Spinal cord (tissue), 10 donors: ENCODE results near the gene FCRLB. TPM values are rescaled to one million over a fixed set of nuclear protein-coding genes. Genes with fewer than 3 reads are reported as not detected.
"Not testable (repeated sequence)": the region's sequence is repeated elsewhere in the genome, so short reads cannot be mapped to it uniquely, and the experiment has no call there.

Experiments used
- DNase-seq, 6 donors: peaks; one replicate each; pipeline versions ENCODE4 v3.0.0 to v3.0.0-alpha.2; 2013 to 2015; ENCODE audit warnings: low spot score in 6 of 6, low read depth in 4 of 6
- H3K27ac ChIP-seq: one replicate; pipeline ENCODE4 v1.5.1; 2013; ENCODE audit warnings: low read depth, low read length, control low read depth
- H3K27me3 ChIP-seq: one replicate; pipeline ENCODE4 v1.6.1; 2013; ENCODE audit warnings: low read length; ENCODE audit not compliant: control insufficient read depth, insufficient read depth
- H3K36me3 ChIP-seq: one replicate; pipeline ENCODE4 v1.6.1; 2013; ENCODE audit warnings: low read length; ENCODE audit not compliant: control insufficient read depth, insufficient read depth
- H3K4me1 ChIP-seq: one replicate; pipeline ENCODE4 v1.6.1; 2013; ENCODE audit warnings: low read length; ENCODE audit not compliant: control insufficient read depth, insufficient read depth
- H3K4me3 ChIP-seq: one replicate; pipeline ENCODE4 v1.5.1; 2013; ENCODE audit warnings: low read depth, low read length, control low read depth
- H3K9me3 ChIP-seq: one replicate; pipeline ENCODE4 v1.6.1; 2013; ENCODE audit warnings: low read length; ENCODE audit not compliant: control insufficient read depth, insufficient read depth
- WGBS: methylation state at CpG from one replicate; pipeline ENCODE4 v1.1.5; 2013; ENCODE audit warnings: missing lambda C conversion rate; ENCODE audit not compliant: insufficient coverage; 5-methylcytosine and 5-hydroxymethylcytosine counted together
- long read RNA-seq, 4 donors: transcript quantifications; one replicate each; lab custom pipeline, GENCODE V29; 2026
- polyA plus RNA-seq, 2 donors: library from polyadenylated mRNA; unstranded; fragments of 120-200 nt; gene quantifications; one replicate each; pipeline ENCODE4 v1.2.1, GENCODE V29; 2013; ENCODE audit not compliant: insufficient read length in 2 of 2
- total RNA-seq, 2 donors: library from RNA; depleted of rRNA in 1 of 2; stranded (reverse); fragments of 120-200 nt in 1 of 2; fragments of >200 nt in 1 of 2; gene quantifications; one replicate each; pipeline versions ENCODE4 v1.2.3 to v1.2.4, GENCODE V29; 2013 to 2014
- donor health status: healthy.

The FCRLB gene, protein sequence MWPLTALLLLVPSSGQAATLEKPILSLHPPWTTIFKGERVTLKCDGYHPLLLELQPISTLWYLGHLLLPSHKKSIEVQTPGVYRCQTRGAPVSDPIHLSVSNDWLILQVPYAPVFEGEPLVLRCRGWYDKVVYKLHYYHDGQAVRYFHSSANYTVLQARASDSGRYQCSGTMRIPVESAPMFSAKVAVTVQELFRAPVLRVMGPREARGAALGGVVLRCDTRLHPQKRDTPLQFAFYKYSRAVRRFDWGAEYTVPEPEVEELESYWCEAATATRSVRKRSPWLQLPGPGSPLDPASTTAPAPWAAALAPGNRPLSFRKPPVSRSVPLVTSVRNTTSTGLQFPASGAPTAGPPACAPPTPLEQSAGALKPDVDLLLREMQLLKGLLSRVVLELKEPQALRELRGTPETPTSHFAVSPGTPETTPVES
- 1 to 10 TPM in 1 of 2 donors, under 1 TPM in 1; 0.88 to 2.4 TPM for total RNA-seq
- polyA plus RNA-seq, result 1 to 10 TPM; 2.5 to 2.9 TPM
- long read RNA-seq, donor 1, result 0 reads
- long read RNA-seq, donor 2, partial matches to known transcripts, result 0 of 2 reads
- long read RNA-seq, donor 2, other reads (novel, unspliced or antisense), result 0 of 2 reads
- long read RNA-seq, donor 3, result 0 reads
- long read RNA-seq, donor 4, partial matches to known transcripts, result 0 of 1 reads
- long read RNA-seq, donor 4, other reads (novel, unspliced or antisense), result 0 of 1 reads

DNA sequence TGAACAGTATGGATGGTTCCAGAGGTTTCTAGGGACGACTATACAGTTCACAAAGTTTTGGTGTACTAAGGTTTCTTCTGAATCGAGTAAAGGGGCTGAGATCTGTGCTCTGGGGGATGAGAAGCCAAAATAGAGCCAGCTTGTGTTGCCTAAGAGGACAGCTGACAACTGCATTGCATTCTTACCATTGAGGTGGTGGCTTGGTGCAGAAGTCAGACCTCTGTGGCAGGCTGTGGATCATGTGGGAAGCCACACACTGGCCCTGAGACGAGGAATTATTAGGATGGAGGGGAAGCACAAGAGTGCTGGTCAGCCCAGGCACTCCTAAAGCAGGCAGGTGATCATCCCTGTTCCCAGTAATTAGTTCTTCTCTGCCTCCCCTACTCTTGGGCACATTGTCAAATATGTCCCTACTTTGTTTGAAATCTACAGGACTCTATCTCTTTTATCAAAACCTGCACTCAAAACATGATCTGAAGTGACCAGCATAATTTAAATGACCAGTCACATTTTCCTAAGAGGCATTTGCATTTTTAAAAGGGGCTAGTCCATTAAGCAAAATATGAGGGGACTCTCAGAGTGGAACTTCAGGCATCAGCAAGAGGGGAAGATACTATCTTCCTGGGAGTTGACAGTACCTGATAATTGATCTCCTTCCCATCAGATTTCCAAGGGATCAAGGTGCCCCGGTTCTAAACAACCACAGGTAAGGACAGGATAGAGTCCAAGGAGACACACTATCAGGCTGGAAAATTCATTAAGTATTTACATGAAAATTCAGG lies at the start of gene FCRLB:
TSS of gene FCRLB (plus strand) at position 589 of the 782 bp plus-strand sequence. CDS start 1,129 bp downstream, outside the sequence.
- peaks cover 4% of the 10 kb centered on the region for H3K27me3 ChIP-seq
- DNase-seq, result no peak
- H3K4me3 ChIP-seq, result no peak within 1 kb of the TSS
- H3K9me3 ChIP-seq, result no peaks in the 10 kb centered on the region
- no peak within 1 kb of the TSS for H3K27ac ChIP-seq
- H3K36me3 ChIP-seq, result no peaks in the 10 kb centered on the region
- peaks cover 11% of the 10 kb centered on the region for H3K4me1 ChIP-seq
- WGBS, result 100% methylated on average over 1 of the region's 4 CpGs

DNA sequence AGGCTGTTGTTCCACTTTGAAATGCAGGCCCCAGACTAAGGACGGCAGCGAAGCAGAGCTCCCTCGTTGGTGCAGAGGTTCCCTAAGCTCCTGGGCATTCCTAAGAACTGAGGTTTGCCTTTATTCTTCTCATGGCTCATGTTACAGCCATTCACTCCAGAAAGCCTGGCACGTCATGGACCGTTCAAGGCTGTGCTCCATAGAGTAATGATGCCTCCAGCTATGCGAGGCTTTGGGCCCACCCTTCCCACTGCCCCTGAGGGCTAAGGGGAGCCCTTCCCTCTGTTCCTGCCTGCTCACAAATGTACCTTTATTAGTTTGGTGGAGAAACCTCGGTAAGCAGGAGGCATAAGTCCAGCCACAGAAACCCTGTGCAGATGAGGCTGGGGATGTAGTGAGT lies 47.9 kb upstream of the FCRLB start:
- H3K27me3 ChIP-seq, H3K9me3 ChIP-seq, H3K36me3 ChIP-seq, H3K4me3 ChIP-seq, H3K27ac ChIP-seq, DNase-seq: not testable (repeated sequence)
- peaks cover 21% of the 10 kb centered on the region for H3K4me1 ChIP-seq
- no CpG with 5 or more reads among the region's 7 CpGs for WGBS

DNA sequence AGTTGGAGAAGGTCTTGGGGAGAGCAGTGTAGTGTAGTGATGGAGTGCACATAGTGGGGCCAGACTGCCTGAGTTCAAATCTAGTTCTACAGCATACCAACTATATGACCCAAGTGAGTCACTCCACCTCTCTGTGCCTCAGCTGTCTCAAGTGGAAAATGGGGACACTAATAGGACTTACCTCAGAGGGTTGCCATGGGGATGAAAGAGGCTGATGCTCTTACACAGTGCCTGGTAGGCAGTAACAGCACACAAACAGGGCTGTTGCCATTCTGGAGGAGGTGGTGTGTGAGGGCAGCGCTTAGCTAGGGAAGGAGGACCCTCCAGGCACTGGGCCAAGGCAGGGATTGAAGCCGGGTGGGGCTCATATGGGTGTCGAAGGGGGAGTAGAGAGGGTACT lies 46.9 kb upstream of the FCRLB start:
- H3K27ac ChIP-seq, H3K9me3 ChIP-seq, H3K4me3 ChIP-seq, H3K36me3 ChIP-seq, H3K27me3 ChIP-seq, DNase-seq: not testable (repeated sequence)
- WGBS, result no CpG with 5 or more reads among the region's 3 CpGs
- peaks cover 21% of the 10 kb centered on the region for H3K4me1 ChIP-seq

DNA sequence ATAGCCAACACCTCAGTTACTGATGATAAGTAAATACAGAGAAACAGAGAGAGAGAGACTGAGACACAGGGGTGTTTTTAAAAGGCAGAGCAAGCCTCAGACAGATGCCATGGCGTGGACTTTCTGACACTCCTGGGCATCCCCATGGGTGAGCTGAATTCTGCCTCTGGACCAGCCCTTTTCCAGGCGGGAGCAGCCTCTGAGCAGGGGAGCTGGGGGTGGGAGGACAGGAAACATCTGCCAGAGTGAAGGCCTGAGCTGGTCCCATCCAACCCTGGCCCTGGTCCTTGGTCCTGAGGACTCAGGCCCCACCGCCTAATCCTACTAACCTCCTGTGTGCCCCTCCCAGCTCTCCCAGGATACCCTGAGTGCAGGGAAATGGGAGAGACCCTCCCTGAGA lies 46.4 kb upstream of the FCRLB start:
- H3K9me3 ChIP-seq, DNase-seq, H3K36me3 ChIP-seq, H3K27me3 ChIP-seq, H3K27ac ChIP-seq, H3K4me3 ChIP-seq: not testable (repeated sequence)
- 89% methylated on average over 1 of the region's 3 CpGs for WGBS
- peaks cover 21% of the 10 kb centered on the region for H3K4me1 ChIP-seq

DNA sequence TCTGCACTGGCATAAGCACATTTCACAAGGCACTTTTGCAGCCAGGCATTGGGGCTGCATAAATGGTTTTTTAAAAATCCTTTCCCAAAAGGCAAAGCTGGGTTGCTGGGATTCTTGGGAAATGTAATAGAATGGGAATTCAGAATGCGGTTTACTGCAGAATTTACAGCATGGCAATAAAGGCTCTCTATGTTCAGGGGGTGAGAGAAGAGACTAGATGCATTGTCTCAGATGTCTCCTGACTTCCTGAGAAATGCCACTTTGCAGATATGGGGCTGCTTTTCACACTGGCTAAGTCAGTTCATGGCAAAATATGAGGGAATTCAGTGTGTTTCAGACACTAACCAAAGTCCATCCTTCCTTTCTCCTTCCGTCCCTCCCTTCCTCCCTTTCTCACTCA lies 44.9 kb upstream of the FCRLB start:
- Histone ChIP-seq H3K27me3 (no peaks in the 10 kb centered on the region), H3K36me3 (no peaks in the 10 kb centered on the region), H3K27ac (peak overlapping the region; percentile 65), H3K9me3 (no peaks in the 10 kb centered on the region), H3K4me1 (peaks cover 16% of the 10 kb centered on the region), H3K4me3 (no peak overlapping the region)
- WGBS, result 70% methylated on average over 2 of the region's 2 CpGs
- peak in 2 of 6 donors; percentile 8 to 34 for DNase-seq

DNA sequence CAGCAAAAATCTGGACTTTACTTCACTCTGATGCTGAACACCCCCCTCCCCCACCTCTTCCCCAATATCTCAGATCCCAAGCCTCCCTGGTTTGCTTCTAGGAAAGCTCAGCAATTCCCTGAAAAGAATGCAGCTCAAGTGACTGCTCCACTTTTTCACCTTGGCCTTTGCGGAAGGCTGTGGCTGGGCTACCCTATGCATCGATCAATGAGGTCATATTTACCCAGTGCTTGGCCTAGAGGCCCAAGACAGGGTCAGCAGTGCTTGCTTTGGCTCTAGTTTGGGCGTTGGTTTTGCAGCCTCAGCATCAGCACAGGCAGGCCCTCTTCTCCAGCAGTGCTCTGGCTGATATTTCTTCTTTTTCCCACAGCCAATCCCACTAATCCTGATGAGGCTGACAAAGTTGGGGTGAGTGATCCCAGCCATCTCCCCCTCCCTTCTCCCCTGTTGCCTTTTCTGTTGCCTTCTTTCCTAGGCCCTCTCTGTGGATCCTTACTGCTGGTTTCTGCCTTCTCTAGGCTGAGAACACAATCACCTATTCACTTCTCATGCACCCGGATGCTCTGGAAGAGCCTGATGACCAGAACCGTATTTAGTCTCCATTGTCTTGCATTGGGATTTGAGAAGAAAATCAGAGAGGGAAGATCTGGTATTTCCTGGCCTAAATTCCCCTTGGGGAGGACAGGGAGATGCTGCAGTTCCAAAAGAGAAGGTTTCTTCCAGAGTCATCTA lies 44.2 kb upstream of the FCRLB start:
- H3K27me3 ChIP-seq, result no peaks in the 10 kb centered on the region
- peaks cover 15% of the 10 kb centered on the region for H3K4me1 ChIP-seq
- 71% methylated on average over 3 of the region's 5 CpGs for WGBS
- H3K27ac ChIP-seq, result peak overlapping the region; percentile 65
- H3K4me3 ChIP-seq, result no peak overlapping the region
- H3K36me3 ChIP-seq, result no peaks in the 10 kb centered on the region
- DNase-seq, result peak in 1 of 6 donors; percentile 39
- H3K9me3 ChIP-seq, result no peaks in the 10 kb centered on the region

DNA sequence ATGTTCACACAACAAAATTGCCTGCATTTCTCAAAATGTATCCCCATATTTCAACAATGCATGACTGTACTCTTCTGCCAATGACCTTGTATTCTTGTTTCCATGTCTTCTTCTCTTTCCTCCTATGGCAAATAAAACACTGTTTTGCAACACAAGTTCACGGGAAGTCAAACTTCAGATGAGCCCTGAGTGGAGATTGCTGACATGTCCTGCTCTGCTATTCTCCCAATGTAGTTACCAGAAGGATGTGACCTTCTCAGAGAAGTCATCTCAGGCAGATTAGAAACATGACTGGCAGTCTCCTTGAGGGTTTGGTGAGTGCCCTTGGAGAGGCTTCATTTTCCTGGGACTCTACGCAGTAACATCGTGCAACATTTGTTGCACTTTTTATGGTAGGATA lies 42.8 kb upstream of the FCRLB start:
- no peaks in the 10 kb centered on the region for H3K9me3 ChIP-seq
- DNase-seq, result no peak
- H3K4me3 ChIP-seq, result no peak overlapping the region
- H3K36me3 ChIP-seq, result no peaks in the 10 kb centered on the region
- 86% methylated on average over 1 of the region's 3 CpGs for whole genome bisulfite sequencing
- peaks cover 15% of the 10 kb centered on the region for H3K4me1 ChIP-seq
- no peak overlapping the region for H3K27ac ChIP-seq
- no peaks in the 10 kb centered on the region for H3K27me3 ChIP-seq

DNA sequence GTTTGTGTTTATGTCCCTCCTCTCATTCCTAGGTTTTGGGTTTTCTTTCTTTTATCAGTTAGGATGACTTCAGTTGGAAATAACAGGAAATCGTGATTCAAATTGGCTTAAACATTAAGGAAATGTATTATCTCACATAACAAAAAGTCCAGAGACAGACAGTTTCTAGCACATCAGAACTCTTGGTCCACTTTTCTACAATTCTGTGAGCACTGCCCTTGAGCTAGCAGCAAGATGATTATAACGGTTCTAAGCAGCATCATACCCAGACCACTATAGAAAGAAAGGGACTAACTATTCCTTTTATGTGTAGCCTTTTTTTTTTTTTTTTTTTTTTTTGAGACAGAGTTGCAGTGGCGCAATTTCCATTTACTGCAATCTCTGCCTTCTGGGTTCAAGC lies 39.5 kb upstream of the FCRLB start:
- H3K4me3 ChIP-seq, result no peak overlapping the region
- DNase-seq, result no peak
- H3K27me3 ChIP-seq, result no peaks in the 10 kb centered on the region
- peaks cover 4% of the 10 kb centered on the region for H3K4me1 ChIP-seq
- H3K36me3 ChIP-seq, result no peaks in the 10 kb centered on the region
- H3K9me3 ChIP-seq, result no peaks in the 10 kb centered on the region
- no peak overlapping the region for H3K27ac ChIP-seq
- WGBS, result no CpG with 5 or more reads among the region's 3 CpGs

DNA sequence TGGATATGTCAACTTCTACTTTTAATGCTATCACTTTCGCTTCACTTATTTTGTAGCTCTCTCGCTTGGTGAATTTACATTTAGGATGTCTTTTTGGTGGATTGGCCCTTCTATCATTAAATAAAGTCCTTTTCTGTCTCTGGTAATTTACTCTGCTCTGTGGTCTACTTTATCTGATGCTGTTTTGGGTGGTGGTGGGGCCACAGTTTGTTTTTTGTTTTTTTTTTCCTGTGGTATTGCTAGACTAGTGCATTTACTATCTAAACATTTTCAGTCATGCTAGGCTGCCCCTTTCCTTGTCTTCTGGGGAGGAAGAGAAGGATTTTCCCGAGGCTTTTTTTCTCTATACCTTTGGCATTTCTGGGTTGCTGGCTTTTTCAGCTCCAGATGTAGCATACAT lies 32.4 kb upstream of the FCRLB start:
- Histone ChIP-seq H3K4me1 (no peaks in the 10 kb centered on the region), H3K9me3 (no peaks in the 10 kb centered on the region), H3K4me3 (no peak overlapping the region), H3K36me3 (no peaks in the 10 kb centered on the region), H3K27ac (no peak overlapping the region), H3K27me3 (no peaks in the 10 kb centered on the region)
- no CpG with 5 or more reads among the region's 3 CpGs for WGBS
- no peak for DNase-seq
